ENCODE measurements around the gene IMMP2L. TPM values are rescaled to one million over a fixed set of nuclear protein-coding genes. Genes with fewer than 3 reads are reported as not detected.

The IMMP2L gene
- polyA plus RNA-seq, 1 donor (not counting 4 experiments of a cell fraction or from before 2014, with no cell fraction given): 14.1 TPM

- dilution Hi-C loops (cut with MboI; ENCODE audit: extremely low pct_ligation_motif_present, low sequenced_read_pairs): no loop called here
- H2AFZ ChIP-seq (ENCODE audit: control insufficient read depth, low read length): no peak overlapping the region
- H4K20me1 ChIP-seq (ENCODE audit: control insufficient read depth, extremely low read depth, insufficient read depth, low read length): no peaks in the 10 kb centered on the region
- no peaks in the 10 kb centered on the region for H3K36me3 ChIP-seq (ENCODE audit: control insufficient read depth in 2 of 2, extremely low read depth in 1 of 2, insufficient read depth in 2 of 2, low read length in 2 of 2)
- H3K79me2 ChIP-seq (ENCODE audit: control insufficient read depth, insufficient read depth, low read length): no peaks in the 10 kb centered on the region
- H3K27me3 ChIP-seq (ENCODE audit: control insufficient read depth, extremely low read depth, insufficient read depth, low read length): no peaks in the 10 kb centered on the region
- no peak for TF ChIP-seq CTCF (optimal IDR thresholded peaks at IDR 0.05 in 1 of 3, IDR thresholded peaks at IDR 0.05 in 1 of 3, conservative IDR thresholded peaks at IDR 0.05 in 1 of 3; ENCODE audit: extremely low read depth in 1 of 3, insufficient read depth in 2 of 3, low read length in 3 of 3)
- H3K9me1 ChIP-seq (ENCODE audit: control insufficient read depth, extremely low read depth, insufficient read depth, low read length): no peaks in the 10 kb centered on the region
- no peaks in the 10 kb centered on the region for H3K4me1 ChIP-seq (ENCODE audit: control insufficient read depth, extremely low read depth, insufficient read depth, low read length)
- H3K9me3 ChIP-seq (ENCODE audit: control insufficient read depth, low read depth, low read length): no peaks in the 10 kb centered on the region
- H3K9ac ChIP-seq (ENCODE audit: control insufficient read depth, extremely low read depth, insufficient read depth, low read length): no peak overlapping the region
- H3K27ac ChIP-seq (ENCODE audit: control insufficient read depth, insufficient read depth, low read length): no peak overlapping the region
- FAIRE-seq (no peak), DNase-seq (ENCODE audit: low read depth, low spot score) (no peak)
- no peak overlapping the region for H3K4me3 ChIP-seq (ENCODE audit: control insufficient read depth in 2 of 3, extremely low read depth in 1 of 3, insufficient read depth in 2 of 3, low read depth in 1 of 3, low read length in 3 of 3)
- H3K4me2 ChIP-seq (ENCODE audit: control insufficient read depth, extremely low read depth, insufficient read depth, low read depth, low read length): no peak overlapping the region
Measured at GRCh38 chr7:110854651-110855050, 707.6 kb downstream of the IMMP2L start.

- Histone ChIP-seq H3K9ac (ENCODE audit: control insufficient read depth, extremely low read depth, insufficient read depth, low read length) (no peak overlapping the region), H3K9me3 (ENCODE audit: control insufficient read depth, low read depth, low read length) (no peaks in the 10 kb centered on the region), H3K27me3 (ENCODE audit: control insufficient read depth, extremely low read depth, insufficient read depth, low read length) (no peaks in the 10 kb centered on the region), H3K79me2 (ENCODE audit: control insufficient read depth, insufficient read depth, low read length) (no peaks in the 10 kb centered on the region), H3K27ac (ENCODE audit: control insufficient read depth, insufficient read depth, low read length) (no peak overlapping the region), H3K4me2 (ENCODE audit: control insufficient read depth, extremely low read depth, insufficient read depth, low read depth, low read length) (no peak overlapping the region), H4K20me1 (ENCODE audit: control insufficient read depth, extremely low read depth, insufficient read depth, low read length) (no peaks in the 10 kb centered on the region), H3K4me1 (ENCODE audit: control insufficient read depth, extremely low read depth, insufficient read depth, low read length) (no peaks in the 10 kb centered on the region), H3K4me3 (ENCODE audit: control insufficient read depth in 2 of 3, extremely low read depth in 1 of 3, insufficient read depth in 2 of 3, low read depth in 1 of 3, low read length in 3 of 3) (no peak overlapping the region), H3K36me3 (ENCODE audit: control insufficient read depth in 2 of 2, extremely low read depth in 1 of 2, insufficient read depth in 2 of 2, low read length in 2 of 2) (no peaks in the 10 kb centered on the region), H3K9me1 (ENCODE audit: control insufficient read depth, extremely low read depth, insufficient read depth, low read length) (no peaks in the 10 kb centered on the region), H2AFZ (ENCODE audit: control insufficient read depth, low read length) (no peak overlapping the region)
- dilution Hi-C loops (cut with MboI; ENCODE audit: extremely low pct_ligation_motif_present, low sequenced_read_pairs): no loop called here
- TF ChIP-seq CTCF (optimal IDR thresholded peaks at IDR 0.05 in 1 of 3, IDR thresholded peaks at IDR 0.05 in 1 of 3, conservative IDR thresholded peaks at IDR 0.05 in 1 of 3; ENCODE audit: extremely low read depth in 1 of 3, insufficient read depth in 2 of 3, low read length in 3 of 3) (no peak), EZH2 (IDR thresholded peaks at IDR 0.05; ENCODE audit: low read length) (no peak)
- DNase-seq (ENCODE audit: low read depth, low spot score) (no peak), FAIRE-seq (no peak)
Measured at GRCh38 chr7:110854166-110854565, 708.1 kb downstream of the IMMP2L start.

Measured in keratinocyte (primary cell).